GM21723 (cell line): ENCODE data around the gene CAVIN2.
A peak's percentile ranks its signal among the peaks of the same experiment; 100 is the strongest.

Experiments used
- ATAC-seq: cut with Tn5 transposase; IDR thresholded peaks from one replicate; pipeline ENCODE4 v1.9.1; 2021; ENCODE audit warnings: mild to moderate bottlenecking, moderate library complexity; ENCODE audit not compliant: unreplicated experiment

Gene CAVIN2

GRCh38 chr2:191840921-191841320 lies 6.0 kb downstream of the CAVIN2 start:
- no peak for ATAC-seq

GRCh38 chr2:191839918-191840804 lies 6.7 kb downstream of the CAVIN2 start:
- ATAC-seq = no peak

- ATAC-seq = no peak
Measured at GRCh38 chr2:191838526-191838925, 8.4 kb downstream of the CAVIN2 start.

DNA sequence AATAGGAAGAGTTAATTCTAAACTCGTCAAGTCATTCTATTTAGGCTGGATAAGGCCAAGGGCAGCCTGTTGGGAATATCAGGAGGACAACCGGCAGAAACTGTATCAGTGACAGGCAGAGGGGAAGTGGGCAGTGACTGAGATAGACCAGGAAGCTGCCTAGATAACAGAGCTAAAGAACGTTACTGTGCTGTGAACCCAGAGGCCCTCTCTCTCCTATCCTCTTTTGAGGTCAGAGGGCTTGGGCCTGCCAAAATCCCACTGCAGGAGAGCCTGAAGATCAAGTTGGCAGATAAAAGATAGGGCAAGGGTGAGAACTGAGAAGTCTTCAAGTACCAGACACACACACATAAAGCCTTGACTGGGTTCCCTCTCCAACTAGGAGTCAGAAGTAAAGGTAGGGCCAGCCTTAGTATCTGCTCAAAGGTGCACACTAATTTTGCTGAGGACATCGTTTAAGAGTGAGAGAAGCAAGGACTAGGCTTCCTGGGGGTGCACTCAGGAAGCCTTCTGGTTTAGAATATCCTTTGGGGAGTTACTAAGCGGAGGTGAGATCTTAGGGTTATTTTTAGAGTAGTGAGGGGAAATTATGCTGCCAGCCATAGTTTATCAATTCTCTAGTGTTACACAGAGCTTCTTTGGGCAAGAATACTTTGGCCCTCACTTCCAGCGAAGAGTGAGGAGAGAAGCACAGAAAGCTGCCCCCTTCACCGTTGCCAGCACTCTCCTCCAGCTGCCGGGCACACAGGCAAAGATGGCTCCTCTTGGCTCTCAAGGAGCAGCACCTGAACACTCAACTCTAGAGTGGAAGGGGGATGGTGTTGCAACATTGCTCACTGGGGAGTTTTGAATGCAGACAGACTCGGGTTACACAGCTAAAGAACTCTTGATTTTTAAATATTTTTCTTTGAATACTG lies 9.8 kb downstream of the CAVIN2 start:
- ATAC-seq = peak; percentile 52

GRCh38 chr2:191836471-191836852 lies 10.4 kb downstream of the CAVIN2 start:
- ATAC-seq = no peak

GRCh38 chr2:191835539-191836350 lies 11.1 kb downstream of the CAVIN2 start:
- no peak for ATAC-seq

- ATAC-seq = no peak
Measured at GRCh38 chr2:191835100-191835499, 11.8 kb downstream of the CAVIN2 start.

DNA sequence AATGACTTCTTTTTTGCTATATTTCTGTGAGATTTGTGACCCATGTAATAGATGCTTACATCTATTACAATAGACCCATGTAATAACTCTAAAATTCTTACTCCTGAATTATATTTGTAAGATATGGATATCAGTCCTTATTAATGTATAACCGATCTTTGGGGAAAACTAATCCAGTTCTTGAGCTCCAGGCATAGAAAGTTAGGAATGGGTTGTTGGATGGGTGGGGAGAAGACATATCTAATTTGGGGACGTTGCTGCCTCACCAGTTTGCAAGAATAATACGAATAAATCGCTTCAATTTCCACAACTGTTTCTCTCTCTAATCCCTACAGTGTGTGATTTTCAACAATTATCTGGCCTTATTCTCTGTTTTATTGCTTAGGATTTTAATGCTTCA lies 13.5 kb downstream of the CAVIN2 start:
- ATAC-seq = no peak

GRCh38 chr2:191832668-191833067 lies 14.2 kb downstream of the CAVIN2 start:
- ATAC-seq = no peak

DNA sequence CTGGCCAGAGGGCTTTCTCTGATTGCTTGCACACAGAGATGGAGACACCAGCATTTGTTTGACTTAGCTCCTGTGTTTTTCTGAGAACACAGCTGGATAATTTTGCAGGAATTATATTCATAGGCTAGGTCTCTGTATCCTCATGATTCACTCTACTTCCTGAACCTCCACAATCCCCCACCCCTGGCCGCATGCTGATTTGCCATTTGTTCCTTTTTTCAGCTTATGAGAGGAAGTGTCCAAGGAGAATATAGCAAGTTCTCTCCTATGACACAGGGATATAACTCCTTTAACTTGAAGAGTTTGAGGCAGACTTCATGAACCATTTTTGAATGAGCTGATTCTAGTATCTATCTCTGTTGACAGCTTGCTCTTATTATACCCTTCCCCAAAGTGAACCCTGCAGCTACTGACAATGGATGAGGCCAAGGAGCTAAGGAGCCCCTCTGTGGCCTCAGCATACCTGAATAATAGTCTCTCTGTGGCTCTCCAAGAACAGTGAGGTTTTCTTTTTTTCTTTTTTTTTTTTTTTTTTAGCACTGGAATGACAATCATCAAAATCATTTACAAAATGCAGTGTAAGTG lies 15.4 kb downstream of the CAVIN2 start:
- ATAC-seq = no peak

DNA sequence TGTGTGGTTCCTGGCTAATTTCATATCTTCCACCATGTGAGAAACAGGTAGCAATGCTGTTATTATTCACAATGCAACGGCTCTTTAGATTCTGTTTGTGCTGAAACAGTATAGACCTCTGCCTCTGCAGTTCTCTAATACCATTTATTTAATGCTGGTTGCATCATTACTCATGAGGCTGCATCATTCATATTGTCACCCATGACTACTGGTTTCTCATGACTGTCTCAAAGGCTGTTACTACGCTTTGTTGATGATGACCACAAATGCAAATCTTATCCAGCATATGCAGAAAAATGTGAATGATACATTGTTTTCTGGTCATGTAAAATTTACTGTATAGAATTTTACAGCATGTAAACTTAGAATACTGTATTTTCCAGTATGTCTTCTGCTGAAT lies 22.5 kb downstream of the CAVIN2 start:
- no peak for ATAC-seq

DNA sequence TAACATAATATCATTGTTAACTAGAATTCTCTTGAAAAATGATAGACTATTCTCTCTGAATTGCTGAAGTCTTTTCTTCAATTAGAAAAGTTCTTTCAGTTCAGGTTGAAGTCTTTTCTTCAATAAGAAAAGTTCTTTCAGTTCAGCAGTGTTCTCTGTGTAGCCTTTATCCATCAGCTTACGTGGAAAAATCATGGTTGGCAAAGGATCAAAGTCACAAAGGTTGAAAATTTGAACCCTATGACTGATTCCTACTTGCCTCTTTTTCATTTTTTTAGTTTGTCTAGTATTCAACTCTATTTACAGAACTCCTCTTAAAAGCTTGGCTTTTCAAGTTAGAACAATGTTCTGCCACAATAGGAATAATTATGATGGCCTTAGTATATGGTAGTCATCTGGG lies 25.8 kb downstream of the CAVIN2 start:
- no peak for ATAC-seq

DNA sequence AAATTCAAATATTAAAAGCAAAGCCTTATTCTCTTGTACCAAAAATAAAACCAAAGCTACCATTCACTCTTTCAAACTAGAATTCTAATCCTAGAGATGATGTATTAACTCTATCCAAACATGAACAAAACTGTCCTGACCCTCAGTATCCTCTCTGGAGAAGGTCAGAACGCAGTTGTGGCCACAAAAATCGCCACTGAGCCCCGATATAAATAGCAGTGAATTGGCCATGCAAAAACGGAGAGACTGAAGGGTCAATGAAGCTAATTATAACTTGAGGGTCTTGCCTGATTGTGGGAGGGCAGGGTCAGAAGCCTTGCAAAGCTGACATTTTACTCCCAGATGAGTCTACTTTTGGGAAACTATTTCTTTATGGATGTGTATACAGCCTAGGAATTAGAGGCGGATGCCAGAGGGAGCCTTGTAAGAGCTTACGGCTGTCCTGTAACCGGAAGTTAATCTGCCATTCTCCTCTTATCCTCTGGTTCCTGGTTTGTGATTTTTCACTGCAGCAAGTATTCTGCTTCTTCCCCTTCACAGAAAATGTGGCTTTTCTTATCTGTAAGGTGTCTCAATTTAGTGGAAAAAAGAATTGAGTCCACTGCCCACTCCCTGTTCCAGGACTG lies 28.1 kb downstream of the CAVIN2 start:
- no peak for ATAC-seq

GRCh38 chr2:191818133-191818532 lies 28.8 kb downstream of the CAVIN2 start:
- no peak for ATAC-seq

GRCh38 chr2:191815010-191815409 lies 31.9 kb downstream of the CAVIN2 start:
- no peak for ATAC-seq

DNA sequence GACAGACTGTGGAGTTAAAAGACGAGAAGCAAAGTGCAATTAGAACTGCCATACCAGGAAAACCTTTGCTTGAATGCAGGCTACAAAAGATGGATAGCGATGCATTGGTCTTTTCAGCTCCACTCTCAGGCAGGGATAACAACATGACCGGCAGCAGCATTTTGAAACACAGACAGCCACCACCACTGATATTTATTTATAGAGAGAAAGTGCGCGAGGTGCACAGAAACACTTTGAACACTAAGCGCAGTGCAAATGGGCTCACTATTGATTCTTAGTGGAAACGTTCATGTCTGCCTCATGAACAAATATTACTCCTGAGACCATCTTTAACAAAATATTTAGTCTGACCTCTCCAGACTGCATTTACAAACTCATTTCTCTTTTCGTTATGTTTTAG lies 32.9 kb downstream of the CAVIN2 start:
- ATAC-seq = no peak

DNA sequence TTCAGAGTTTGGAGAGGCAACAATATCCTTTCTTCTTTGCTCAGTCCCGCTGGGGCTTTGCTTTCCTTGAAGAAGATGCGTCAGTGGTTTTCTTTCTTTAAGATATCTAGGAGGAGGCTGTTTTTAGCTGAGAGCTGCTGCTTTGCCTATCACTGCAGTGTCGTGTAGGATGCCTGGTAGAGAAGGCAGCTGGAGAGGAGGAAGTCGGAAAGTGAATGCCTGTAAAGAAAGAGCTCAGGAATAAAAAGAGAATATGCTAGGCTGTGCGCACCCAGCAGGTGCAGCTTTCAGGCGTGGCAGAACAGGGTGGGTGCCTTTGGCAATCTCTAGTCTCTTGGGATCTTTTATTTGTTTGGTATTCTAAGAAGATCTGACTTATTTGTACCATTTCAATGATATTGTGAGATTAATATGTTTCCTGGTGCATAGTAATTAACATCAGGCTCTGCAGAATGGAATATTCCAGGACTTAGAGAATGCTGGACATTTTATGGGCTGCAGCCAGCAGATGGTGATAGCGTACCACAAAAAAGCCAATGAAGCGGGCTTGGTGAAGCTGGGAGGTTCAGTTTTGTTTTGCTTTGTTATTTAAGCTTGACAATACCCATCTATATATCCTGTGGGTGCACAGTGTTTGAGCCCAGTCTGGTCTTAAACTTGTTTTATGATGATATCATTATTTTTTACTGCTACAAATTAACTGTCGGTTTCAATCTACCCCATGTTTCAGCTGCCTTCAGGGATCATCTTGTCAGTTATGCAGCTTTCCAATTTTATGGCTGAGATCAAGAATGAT lies 34.9 kb downstream of the CAVIN2 start:
- peak; percentile 85 for ATAC-seq

DNA sequence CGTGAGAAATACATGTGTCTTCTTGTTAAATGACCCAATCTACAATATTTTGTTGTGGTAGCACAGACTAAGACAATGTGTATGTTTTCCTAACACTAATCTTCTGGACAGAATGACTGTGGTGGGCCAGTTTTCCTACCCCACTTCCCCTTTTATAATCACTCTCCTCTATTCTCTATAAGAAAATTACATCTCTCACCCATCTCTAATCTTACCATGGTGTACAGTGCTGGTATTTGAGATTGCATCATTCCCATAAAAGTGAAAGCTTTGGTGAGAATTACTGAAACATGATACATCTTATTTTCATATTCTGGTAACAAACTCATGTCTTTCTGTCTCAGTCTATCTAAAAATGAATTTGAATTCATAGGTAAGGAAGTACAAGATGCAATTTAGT lies 40.5 kb downstream of the CAVIN2 start:
- ATAC-seq = no peak

DNA sequence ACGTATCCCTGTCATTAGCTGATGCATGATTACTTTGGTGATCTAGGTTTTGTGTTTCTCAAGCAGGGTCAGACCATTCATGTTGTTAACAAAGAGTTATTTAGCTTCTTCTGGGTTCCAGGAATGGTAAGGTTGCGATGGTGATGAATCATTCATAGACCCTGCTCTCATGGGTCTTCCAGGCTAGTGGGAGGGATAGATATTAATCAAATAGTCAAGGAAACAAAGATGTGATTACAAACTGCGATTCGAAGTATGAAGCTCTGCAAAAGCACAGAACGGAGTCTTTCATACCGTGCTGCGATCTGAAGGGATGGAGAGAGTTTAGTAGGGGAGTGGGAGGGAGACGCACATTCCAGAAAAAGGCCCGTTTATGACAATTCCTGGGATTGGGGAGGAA lies 42.1 kb downstream of the CAVIN2 start:
- ATAC-seq = no peak
